K562 (cell line): Measurements from ENCODE around the gene AIMP2. TPM values are rescaled to one million over a fixed set of nuclear protein-coding genes. Genes with fewer than 3 reads are reported as not detected.

Source experiments
- ATAC-seq: fragments of 200-7000 bp; cut with Tn5 transposase; 3 replicates; pipeline ENCODE4 v1.9.1; 2020; ENCODE audit warnings: moderate library complexity
- BruUV-seq: library from RNA; stranded (reverse); fragments of 400-500 nt; replicated peaks from 2 replicates; lab custom pipeline; 2021; lab: Mats Ljungman, UMichigan
- CTCF ChIA-PET: fragments of 300-600 bp; formaldehyde crosslinking; extraction: SDS; loops from one replicate; lab custom pipeline; 2021; ENCODE audit warnings: low intra/inter-chr PET ratio; lab: Yijun Ruan, JAX
- POLR2A ChIA-PET: fragments of 300-600, 350-650 bp; sonication (Branson Sonifier 250); formaldehyde crosslinking; extraction: SDS; loops from one replicate; lab custom pipeline; 2021; ENCODE audit warnings: antibody characterized with exemption, inconsistent platforms; lab: Yijun Ruan, JAX
- DNase-seq, 4 experiments: peaks; one replicate each; pipeline versions ENCODE4 v3.0.0 to v3.0.0-alpha.2; 2011 to 2018; ENCODE audit warnings: low spot score in 3 of 4, mixed read lengths in 3 of 4; ENCODE audit errors: extremely low read depth in 1 of 4
- FAIRE-seq: peaks from 2 replicates; lab custom pipeline; 2011; peaks lifted over from hg19 to GRCh38; lab: Jason Lieb, UNC
- H2AFZ ChIP-seq: 2 replicates; pipeline ENCODE4 v1.6.0; 2011; ENCODE audit warnings: low read depth, low read length, control low read depth, inconsistent platforms
- H3K27ac ChIP-seq: fragments of 200-600 bp; 3 replicates; pipeline ENCODE4 v1.8.0; 2011; ENCODE audit warnings: low read depth, mild to moderate bottlenecking, control low read depth, inconsistent platforms, low read length, moderate library complexity, mixed read lengths; ENCODE audit errors: extremely low read depth
- H3K27me3 ChIP-seq, 2 experiments: fragments of 300-600 bp in 1 of 2; 2 replicates in 1 of 2; 3 replicates in 1 of 2; pipeline versions ENCODE4 v1.6.0 to v1.8.0; 2011; ENCODE audit warnings: inconsistent platforms in 2 of 2, low read length in 2 of 2, mild to moderate bottlenecking in 1 of 2, mixed read lengths in 1 of 2, moderate library complexity in 1 of 2; ENCODE audit not compliant: control insufficient read depth in 2 of 2, insufficient read depth in 2 of 2
- H3K36me3 ChIP-seq: fragments of 300-600 bp; 3 replicates; pipeline ENCODE4 v1.8.0; 2011; ENCODE audit warnings: mild to moderate bottlenecking, low read length, inconsistent platforms; ENCODE audit not compliant: control insufficient read depth, insufficient read depth
- H3K4me1 ChIP-seq, 2 experiments: fragments of 200-600 bp in 1 of 2; replicated peaks in 1 of 2; 2 replicates in 1 of 2; 3 replicates in 1 of 2; pipeline versions ENCODE4 v1.5.1 to v1.8.0; 2011; ENCODE audit warnings: inconsistent platforms in 2 of 2, low read length in 2 of 2, mild to moderate bottlenecking in 1 of 2, mixed read lengths in 1 of 2, moderate library complexity in 1 of 2; ENCODE audit not compliant: control insufficient read depth in 2 of 2, insufficient read depth in 2 of 2
- H3K4me2 ChIP-seq: 2 replicates; pipeline ENCODE4 v1.6.1; 2011; ENCODE audit warnings: low read length, control low read depth, inconsistent platforms, mixed read lengths; ENCODE audit not compliant: insufficient read depth
- H3K4me3 ChIP-seq: fragments of 200-600 bp; sonication (generic), shearing (Covaris generic); 2 replicates; pipeline ENCODE4 v1.5.1; 2016; ENCODE audit warnings: control low read depth, inconsistent platforms
- H3K79me2 ChIP-seq: fragments of 200-600 bp; 3 replicates; pipeline ENCODE4 v1.8.0; 2011; ENCODE audit warnings: low read length, inconsistent platforms; ENCODE audit not compliant: control insufficient read depth, insufficient read depth
- H3K9ac ChIP-seq, 2 experiments: 2 replicates each; pipeline versions ENCODE4 v1.6.0 to v1.6.1; 2011; ENCODE audit warnings: low read depth in 2 of 2, low read length in 2 of 2, control low read depth in 1 of 2, inconsistent platforms in 1 of 2, mild to moderate bottlenecking in 1 of 2, mixed read lengths in 1 of 2; ENCODE audit not compliant: insufficient read depth in 1 of 2
- H3K9me1 ChIP-seq: one replicate; pipeline ENCODE4 v1.6.0; 2011; ENCODE audit warnings: inconsistent platforms, mild to moderate bottlenecking, low read length, moderate library complexity; ENCODE audit not compliant: control insufficient read depth, insufficient read depth
- H3K9me3 ChIP-seq: replicated peaks from 2 replicates; pipeline ENCODE4 v1.5.1; 2011; ENCODE audit warnings: low read depth, low read length, inconsistent platforms; ENCODE audit not compliant: control insufficient read depth, insufficient read depth
- H4K20me1 ChIP-seq: replicated peaks from 2 replicates; pipeline ENCODE4 v1.6.1; 2011; ENCODE audit warnings: low read length, inconsistent platforms, mixed read lengths; ENCODE audit not compliant: control insufficient read depth, insufficient read depth
- BRCA1 ChIP-seq, 2 experiments: fragments of 450-650 bp in 1 of 2; sonication (generic) in 1 of 2; formaldehyde crosslinking in 1 of 2; IDR thresholded peaks; 2 replicates each; pipeline versions ENCODE4 v1.5.0 to v1.6.1; 2017 to 2020; ENCODE audit warnings: mild to moderate bottlenecking in 1 of 2, missing genetic modification reagents in 1 of 2
- CBX2 ChIP-seq: fragments of 200-600 bp; sonication (generic); IDR thresholded peaks from one replicate; pipeline ENCODE4 v1.6.1; 2012; ENCODE audit warnings: mild to moderate bottlenecking, low read length, inconsistent platforms; ENCODE audit not compliant: insufficient read depth, poor library complexity, severe bottlenecking
- CTBP1 ChIP-seq: fragments of 450-650 bp; IDR thresholded peaks from 2 replicates; pipeline ENCODE4 v1.6.1; 2016; ENCODE audit warnings: borderline replicate concordance
- DPF2 ChIP-seq: fragments of 450-650 bp; IDR thresholded peaks from 2 replicates; pipeline ENCODE4 v1.6.1; 2016
- ELK3 ChIP-seq: fragments of 450-650 bp; formaldehyde crosslinking; IDR thresholded peaks from 2 replicates; pipeline ENCODE4 v1.4.0; 2020; ENCODE audit warnings: mild to moderate bottlenecking
- GATA2 ChIP-seq: sonication (generic); formaldehyde crosslinking; IDR thresholded peaks from 2 replicates; pipeline ENCODE4 v1.4.0; 2020; ENCODE audit warnings: mild to moderate bottlenecking, missing genetic modification reagents
- GATAD2B ChIP-seq: fragments of 450-650 bp; IDR thresholded peaks from 2 replicates; pipeline ENCODE4 v1.6.1; 2017; ENCODE audit warnings: mild to moderate bottlenecking, borderline replicate concordance
- KAT8 ChIP-seq: fragments of 450-650 bp; IDR thresholded peaks from 2 replicates; pipeline ENCODE4 v1.6.1; 2016; ENCODE audit warnings: low read depth, mild to moderate bottlenecking
- PKNOX1 ChIP-seq: fragments of 450-650 bp; IDR thresholded peaks from 2 replicates; pipeline ENCODE4 v1.6.1; 2016
- RBBP5 ChIP-seq: fragments of 200-600 bp; sonication (generic); IDR thresholded peaks from 2 replicates; pipeline ENCODE4 v1.6.1; 2012; ENCODE audit warnings: borderline replicate concordance, mild to moderate bottlenecking, low read length, control low read depth, inconsistent platforms; ENCODE audit not compliant: insufficient read depth, poor library complexity, severe bottlenecking
- SFPQ ChIP-seq: fragments of 200-400 bp; formaldehyde crosslinking; IDR thresholded peaks from 2 replicates; pipeline ENCODE4 v1.6.1; 2017; ENCODE audit warnings: mild to moderate bottlenecking, low read depth, low read length, moderate library complexity
- SLC30A9 ChIP-seq: fragments of 250-450 bp; sonication (Bioruptor Pico); IDR thresholded peaks from 2 replicates; pipeline ENCODE4 v1.8.0; 2022; ENCODE audit warnings: mild to moderate bottlenecking, moderate library complexity
- TARDBP ChIP-seq: fragments of 450-650 bp; IDR thresholded peaks from 2 replicates; pipeline ENCODE4 v1.6.1; 2016
- TRIM28 ChIP-seq: fragments of 450-650 bp; IDR thresholded peaks from 2 replicates; pipeline ENCODE4 v1.6.1; 2017
- ZFX ChIP-seq: sonication (generic); formaldehyde crosslinking; IDR thresholded peaks from 2 replicates; pipeline ENCODE4 v1.8.0; 2022; ENCODE audit warnings: mild to moderate bottlenecking, missing genetic modification reagents, moderate library complexity
- ZNF354B ChIP-seq: fragments of 250-450 bp; sonication (Bioruptor Pico); IDR thresholded peaks from 2 replicates; pipeline ENCODE4 v1.4.0; 2020
- WGBS: fragments of 100-300 bp; shearing (Covaris generic); methylation state at CpG from one replicate; pipeline ENCODE4 v1.1.6; 2016; ENCODE audit warnings: low coverage, mixed read lengths; ENCODE audit not compliant: insufficient coverage; ENCODE audit errors: missing lambda C conversion rate; 5-methylcytosine and 5-hydroxymethylcytosine counted together
- in situ Hi-C: fragments of 300-500 bp; cut with MboI; formaldehyde crosslinking; loops from 4 replicates; pipeline ENCODE4 v1.15.0; 2018; ENCODE audit warnings: inconsistent platforms, mixed read lengths
- intact Hi-C: fragments of 100-400 bp; cut with micrococcal nuclease; formaldehyde crosslinking; loops from 2 replicates; pipeline ENCODE4 v1.14.2; 2022
- polyA plus RNA-seq, 8 experiments: library from polyadenylated mRNA; depleted of rRNA in 4 of 8; stranded (reverse) in 5 of 8; unstranded in 3 of 8; fragments of >200 nt; fragmentation: Nextera tagmentation in 2 of 8; fragmentation: Illumina TruSeq in 1 of 8; extraction: Ambion mirVana in 2 of 8; extraction: Trizol in 1 of 8; gene quantifications; 2 replicates each; pipeline versions ENCODE4 v1.2.1 to v1.2.3, GENCODE V29; 2011 to 2014; ENCODE audit warnings: inconsistent platforms in 1 of 8, missing spikeins in 1 of 8
- total RNA-seq, 7 experiments: library from RNA; depleted of rRNA in 6 of 7; stranded (reverse); fragments of >200 nt in 6 of 7; fragmentation: Illumina TruSeq in 2 of 7; extraction: Trizol in 2 of 7; gene quantifications; 2 replicates each; pipeline versions ENCODE4 v1.2.1 to v1.2.3, GENCODE V29; 2011 to 2021; ENCODE audit warnings: low replicate concordance in 1 of 7
- TF ChIP-seq, protein P1 (sequence below): fragments of 450-650 bp; formaldehyde crosslinking; IDR thresholded peaks from 2 replicates; pipeline ENCODE4 v1.4.0; 2020; ENCODE audit warnings: mild to moderate bottlenecking, moderate library complexity
- TF ChIP-seq, protein P2 (sequence below): sonication (generic); formaldehyde crosslinking; IDR thresholded peaks from 2 replicates; pipeline ENCODE4 v1.8.0; 2022; ENCODE audit warnings: mild to moderate bottlenecking, low read depth, missing genetic modification reagents

AIMP2 gene
- total and polyA plus RNA-seq, 9 of the 15 experiments (the other 6 are each of a cell fraction or from before 2014, with no cell fraction given): 47.5 to 84.9 (median 63.5) TPM

DNA sequence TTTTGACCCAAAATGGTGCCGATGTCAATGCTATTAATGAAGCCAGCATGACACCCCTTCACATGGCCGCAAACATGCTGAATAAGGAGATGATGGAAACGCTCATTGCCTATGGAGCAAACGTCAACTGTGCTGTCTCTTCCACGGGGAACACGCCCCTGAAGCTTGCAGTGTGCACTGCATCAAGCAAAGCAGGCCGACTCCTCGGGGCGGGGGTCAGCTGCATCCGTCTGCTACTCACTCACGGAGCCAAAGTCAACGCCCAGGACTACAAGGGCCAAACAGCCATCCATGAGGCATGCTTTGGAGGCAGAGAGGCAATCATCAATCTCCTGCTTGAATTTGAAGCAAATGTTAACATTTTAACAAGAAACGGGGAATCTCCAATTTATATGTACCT, 26.6 kb downstream of the AIMP2 start:
- in situ Hi-C loops (no loop called here), intact Hi-C loops (no loop called here)
- no peak for TF ChIP-seq PKNOX1
- TF ChIP-seq BRCA1 (IDR thresholded peaks at IDR 0.05): no peak
- TF ChIP-seq BRCA1 (CRISPR knock-in tag; IDR thresholded peaks at IDR 0.05): no peak
- no peak for TF ChIP-seq RBBP5
- TF ChIP-seq ZNF354B (CRISPR knock-in tag): no peak
- no peak for TF ChIP-seq KAT8
- no peak for TF ChIP-seq GATA2
- TF ChIP-seq TARDBP: no peak
- no peak for TF ChIP-seq CBX2
- no peak for TF ChIP-seq TRIM28
- TF ChIP-seq GATAD2B: no peak
- no peak for TF ChIP-seq SFPQ
- no peak for TF ChIP-seq DPF2
- TF ChIP-seq, protein P1, sequence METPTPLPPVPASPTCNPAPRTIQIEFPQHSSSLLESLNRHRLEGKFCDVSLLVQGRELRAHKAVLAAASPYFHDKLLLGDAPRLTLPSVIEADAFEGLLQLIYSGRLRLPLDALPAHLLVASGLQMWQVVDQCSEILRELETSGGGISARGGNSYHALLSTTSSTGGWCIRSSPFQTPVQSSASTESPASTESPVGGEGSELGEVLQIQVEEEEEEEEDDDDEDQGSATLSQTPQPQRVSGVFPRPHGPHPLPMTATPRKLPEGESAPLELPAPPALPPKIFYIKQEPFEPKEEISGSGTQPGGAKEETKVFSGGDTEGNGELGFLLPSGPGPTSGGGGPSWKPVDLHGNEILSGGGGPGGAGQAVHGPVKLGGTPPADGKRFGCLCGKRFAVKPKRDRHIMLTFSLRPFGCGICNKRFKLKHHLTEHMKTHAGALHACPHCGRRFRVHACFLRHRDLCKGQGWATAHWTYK: no peak
- no peak for TF ChIP-seq ZFX (CRISPR knock-in tag)
- TF ChIP-seq SLC30A9 (CRISPR knock-in tag): no peak
- TF ChIP-seq ELK3 (CRISPR knock-in tag): no peak
- no peak for TF ChIP-seq CTBP1
- TF ChIP-seq, protein P2, sequence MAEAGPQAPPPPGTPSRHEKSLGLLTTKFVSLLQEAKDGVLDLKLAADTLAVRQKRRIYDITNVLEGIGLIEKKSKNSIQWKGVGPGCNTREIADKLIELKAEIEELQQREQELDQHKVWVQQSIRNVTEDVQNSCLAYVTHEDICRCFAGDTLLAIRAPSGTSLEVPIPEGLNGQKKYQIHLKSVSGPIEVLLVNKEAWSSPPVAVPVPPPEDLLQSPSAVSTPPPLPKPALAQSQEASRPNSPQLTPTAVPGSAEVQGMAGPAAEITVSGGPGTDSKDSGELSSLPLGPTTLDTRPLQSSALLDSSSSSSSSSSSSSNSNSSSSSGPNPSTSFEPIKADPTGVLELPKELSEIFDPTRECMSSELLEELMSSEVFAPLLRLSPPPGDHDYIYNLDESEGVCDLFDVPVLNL (CRISPR knock-in tag): no peak
- H3K4me3 ChIP-seq: no peak overlapping the region
- no peaks in the 10 kb centered on the region; the same call in none of the 2 replicates for H4K20me1 ChIP-seq
- POLR2A ChIA-PET: interaction anchor here (0.6 to 1.7 kb wide), 4 partner anchors 9 to 236 kb away, joined by 3 to 7 read pairs (median 5); no protein-coding TSS in a partner anchor
- ATAC-seq (no peak), FAIRE-seq (no peak), DNase-seq (no peak)
- no peaks in the 10 kb centered on the region for H3K9me1 ChIP-seq
- CTCF ChIA-PET: no interaction called here
- no peaks in the 10 kb centered on the region for H3K9me3 ChIP-seq
- no peaks in the 10 kb centered on the region for H3K27me3 ChIP-seq
- no peak overlapping the region for H3K9ac ChIP-seq
- H3K79me2 ChIP-seq: peaks cover 29% of the 10 kb centered on the region; the same call in 2 of the 3 replicates
- peaks cover 85% of the 10 kb centered on the region for H3K36me3 ChIP-seq
- no peak overlapping the region for H3K4me2 ChIP-seq
- H2AFZ ChIP-seq: no peak overlapping the region
- H3K27ac ChIP-seq: no peak overlapping the region
- peaks cover 3 to 5% of the 10 kb centered on the region in 2 experiments; a peak in 3 of 5 replicates for H3K4me1 ChIP-seq
- WGBS: 98% methylated on average over 13 of the region's 13 CpGs
- no TSS peak for BruUV-seq
